Measurements from ENCODE around the gene DBX1. TPM values are rescaled to one million over a fixed set of nuclear protein-coding genes. Genes with fewer than 3 reads are reported as not detected.

The DBX1 gene
- polyA plus RNA-seq, 1 experiment = not detected

DNA sequence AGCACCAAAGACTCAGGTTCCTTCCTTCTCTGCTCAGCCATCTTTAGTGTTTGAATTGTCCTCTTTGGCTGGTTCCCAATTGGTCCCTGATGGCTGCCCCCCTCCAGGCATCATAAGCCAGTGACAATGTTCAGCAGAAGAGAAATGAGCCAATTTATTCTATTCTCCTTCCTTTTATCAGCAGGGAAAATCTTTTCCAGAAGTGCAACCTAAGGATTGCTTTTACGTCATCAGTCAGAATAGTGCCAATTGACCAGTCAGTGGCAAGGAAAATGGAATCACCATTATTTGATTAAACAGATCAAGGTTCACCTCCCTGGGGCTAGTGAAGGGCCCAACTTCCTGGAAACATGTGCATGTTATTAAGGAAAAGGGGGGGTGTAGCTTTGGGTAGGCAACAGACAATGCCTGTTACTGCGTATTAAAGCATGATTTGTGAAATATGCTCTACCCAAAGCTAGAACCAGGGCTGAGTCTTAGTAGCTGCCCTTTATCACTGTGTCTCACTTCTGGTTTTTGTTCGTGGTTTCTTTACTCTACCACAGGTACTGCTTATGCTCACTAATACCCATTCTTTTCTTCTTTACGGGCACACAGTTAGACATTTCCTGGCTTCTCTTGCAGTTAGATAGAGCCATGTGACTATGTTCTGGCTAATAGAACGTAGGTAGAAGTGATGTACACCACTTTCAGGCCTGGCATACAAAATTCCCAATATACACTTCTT, 12.6 kb upstream of the DBX1 start:
- POLR2A ChIA-PET = no interaction called here
- TF ChIP-seq, protein P1, sequence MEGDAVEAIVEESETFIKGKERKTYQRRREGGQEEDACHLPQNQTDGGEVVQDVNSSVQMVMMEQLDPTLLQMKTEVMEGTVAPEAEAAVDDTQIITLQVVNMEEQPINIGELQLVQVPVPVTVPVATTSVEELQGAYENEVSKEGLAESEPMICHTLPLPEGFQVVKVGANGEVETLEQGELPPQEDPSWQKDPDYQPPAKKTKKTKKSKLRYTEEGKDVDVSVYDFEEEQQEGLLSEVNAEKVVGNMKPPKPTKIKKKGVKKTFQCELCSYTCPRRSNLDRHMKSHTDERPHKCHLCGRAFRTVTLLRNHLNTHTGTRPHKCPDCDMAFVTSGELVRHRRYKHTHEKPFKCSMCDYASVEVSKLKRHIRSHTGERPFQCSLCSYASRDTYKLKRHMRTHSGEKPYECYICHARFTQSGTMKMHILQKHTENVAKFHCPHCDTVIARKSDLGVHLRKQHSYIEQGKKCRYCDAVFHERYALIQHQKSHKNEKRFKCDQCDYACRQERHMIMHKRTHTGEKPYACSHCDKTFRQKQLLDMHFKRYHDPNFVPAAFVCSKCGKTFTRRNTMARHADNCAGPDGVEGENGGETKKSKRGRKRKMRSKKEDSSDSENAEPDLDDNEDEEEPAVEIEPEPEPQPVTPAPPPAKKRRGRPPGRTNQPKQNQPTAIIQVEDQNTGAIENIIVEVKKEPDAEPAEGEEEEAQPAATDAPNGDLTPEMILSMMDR (IDR thresholded peaks at IDR 0.05; ENCODE audit: insufficient read depth, low read depth, low read length) = no peak
- Histone ChIP-seq H3K36me3 (ENCODE audit: control insufficient read depth, insufficient read depth, low read length) (no peaks in the 10 kb centered on the region), H3K27me3 (ENCODE audit: control insufficient read depth, insufficient read depth, low read length) (peaks cover 6% of the 10 kb centered on the region), H3K4me3 (ENCODE audit: low read depth, low read length) (no peak overlapping the region)
- DNase-seq (ENCODE audit: low read depth) = no peak
- CTCF ChIA-PET = interaction anchor here (0.8 kb wide), 1 partner anchor 40 kb away, joined by 3 read pairs; no protein-coding TSS in a partner anchor

DNA sequence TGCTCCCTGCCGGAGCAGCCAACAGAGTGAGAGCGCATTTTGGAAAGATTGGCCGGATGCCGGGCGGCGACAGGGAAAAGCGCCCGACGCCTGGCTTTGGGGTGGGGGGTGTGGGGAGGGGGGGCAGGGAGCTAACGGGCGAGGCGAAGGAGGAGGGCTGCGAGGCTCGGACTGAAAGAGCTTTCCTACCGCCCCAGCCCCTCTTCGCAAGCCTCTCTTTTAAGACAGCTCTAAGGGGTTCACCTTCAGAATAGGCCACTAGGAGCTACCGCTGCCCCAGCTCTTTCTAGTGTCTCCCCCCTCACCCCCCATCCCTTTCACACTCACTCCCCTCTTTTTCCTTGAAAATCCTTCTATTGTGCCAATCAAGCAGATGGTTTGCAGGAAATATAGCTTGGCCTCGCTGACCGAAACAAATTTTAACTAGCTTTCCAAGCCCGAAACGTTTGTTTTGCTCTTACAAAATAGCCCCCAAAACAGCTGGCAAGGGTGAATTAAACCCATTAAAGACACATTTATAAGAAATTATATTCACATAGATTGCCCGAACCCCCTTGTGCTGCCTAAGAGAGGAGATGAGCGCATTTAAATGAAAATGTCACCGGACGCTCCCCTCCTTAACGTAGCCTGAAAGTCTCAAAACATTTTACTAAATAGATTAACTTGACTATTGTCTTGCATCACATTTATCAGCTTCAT, 3.7 kb upstream of the DBX1 start:
- Histone ChIP-seq H3K27me3 (ENCODE audit: control insufficient read depth, insufficient read depth, low read length) (peaks cover 59% of the 10 kb centered on the region), H3K36me3 (ENCODE audit: control insufficient read depth, insufficient read depth, low read length) (no peaks in the 10 kb centered on the region), H3K4me3 (ENCODE audit: low read depth, low read length) (no peak overlapping the region; the same call in 1 of the 2 replicates)
- ChIA-PET POLR2A (no interaction called here), CTCF (interaction anchor here (1.6 kb wide), 1 partner anchor 9 kb away, joined by 4 read pairs; no protein-coding TSS in a partner anchor)
- TF ChIP-seq, protein P1 (IDR thresholded peaks at IDR 0.05; ENCODE audit: insufficient read depth, low read depth, low read length) = no peak
- DNase-seq (ENCODE audit: low read depth) = no peak

DNA sequence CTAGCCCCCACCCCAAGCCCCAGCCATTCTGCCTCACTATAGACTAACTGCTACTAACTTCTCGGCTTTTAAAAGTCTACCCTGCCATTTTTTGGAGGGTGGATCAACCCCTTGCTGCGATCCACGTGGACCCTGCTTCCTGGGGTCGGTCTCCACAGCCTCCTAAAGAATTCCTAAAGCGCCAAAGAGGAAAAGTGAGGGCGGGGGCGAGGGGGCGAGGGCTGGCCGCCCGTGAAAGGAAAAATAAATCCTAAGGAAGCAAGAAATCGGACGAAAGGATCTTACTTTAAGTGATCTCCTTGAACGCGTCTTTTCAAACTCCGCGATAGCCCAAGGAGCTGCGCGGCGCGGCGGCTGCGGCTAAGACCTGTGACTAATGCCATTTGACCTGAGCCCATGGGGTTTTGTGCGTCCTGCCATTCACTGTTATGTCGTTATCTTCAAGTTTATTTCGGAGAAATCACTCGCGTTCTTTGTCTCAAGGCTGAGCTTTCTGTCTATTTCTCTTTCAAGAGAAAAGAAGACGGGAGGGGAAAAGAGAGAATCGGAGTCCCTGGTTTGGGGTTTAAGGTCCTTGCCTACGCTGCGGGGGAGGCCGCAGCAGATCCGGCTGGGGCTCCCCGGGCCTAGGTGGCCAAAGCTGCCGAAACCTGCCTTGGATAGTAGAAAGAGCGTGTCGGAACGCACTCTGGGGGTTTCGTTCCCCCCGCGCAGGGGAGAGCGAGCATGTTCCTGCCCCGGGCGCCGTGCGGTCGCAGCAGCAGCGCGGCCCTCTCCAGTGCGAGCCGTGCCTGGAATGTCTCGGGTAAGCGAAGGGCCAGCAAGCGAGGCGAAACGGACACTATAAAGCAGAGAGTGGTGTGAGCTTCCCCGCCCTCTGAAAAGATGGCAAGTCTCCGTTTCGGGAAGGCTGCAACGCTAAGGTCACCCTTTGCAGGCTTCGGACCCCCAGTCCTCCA, 2.8 kb upstream of the DBX1 start:
- ChIA-PET POLR2A (no interaction called here), CTCF (interaction anchor here (0.9 to 1.6 kb wide), 3 partner anchors 8 to 211 kb away, joined by 3 to 4 read pairs (median 3); no protein-coding TSS in a partner anchor)
- no peak for DNase-seq (ENCODE audit: low read depth)
- peaks cover 65% of the 10 kb centered on the region for H3K27me3 ChIP-seq (ENCODE audit: control insufficient read depth, insufficient read depth, low read length)
- no peaks in the 10 kb centered on the region for H3K36me3 ChIP-seq (ENCODE audit: control insufficient read depth, insufficient read depth, low read length)
- H3K4me3 ChIP-seq (ENCODE audit: low read depth, low read length) = peak overlapping the region; percentile 9; the same call in 1 of the 2 replicates
- TF ChIP-seq, protein P1 (IDR thresholded peaks at IDR 0.05; ENCODE audit: insufficient read depth, low read depth, low read length) = no peak

DNA sequence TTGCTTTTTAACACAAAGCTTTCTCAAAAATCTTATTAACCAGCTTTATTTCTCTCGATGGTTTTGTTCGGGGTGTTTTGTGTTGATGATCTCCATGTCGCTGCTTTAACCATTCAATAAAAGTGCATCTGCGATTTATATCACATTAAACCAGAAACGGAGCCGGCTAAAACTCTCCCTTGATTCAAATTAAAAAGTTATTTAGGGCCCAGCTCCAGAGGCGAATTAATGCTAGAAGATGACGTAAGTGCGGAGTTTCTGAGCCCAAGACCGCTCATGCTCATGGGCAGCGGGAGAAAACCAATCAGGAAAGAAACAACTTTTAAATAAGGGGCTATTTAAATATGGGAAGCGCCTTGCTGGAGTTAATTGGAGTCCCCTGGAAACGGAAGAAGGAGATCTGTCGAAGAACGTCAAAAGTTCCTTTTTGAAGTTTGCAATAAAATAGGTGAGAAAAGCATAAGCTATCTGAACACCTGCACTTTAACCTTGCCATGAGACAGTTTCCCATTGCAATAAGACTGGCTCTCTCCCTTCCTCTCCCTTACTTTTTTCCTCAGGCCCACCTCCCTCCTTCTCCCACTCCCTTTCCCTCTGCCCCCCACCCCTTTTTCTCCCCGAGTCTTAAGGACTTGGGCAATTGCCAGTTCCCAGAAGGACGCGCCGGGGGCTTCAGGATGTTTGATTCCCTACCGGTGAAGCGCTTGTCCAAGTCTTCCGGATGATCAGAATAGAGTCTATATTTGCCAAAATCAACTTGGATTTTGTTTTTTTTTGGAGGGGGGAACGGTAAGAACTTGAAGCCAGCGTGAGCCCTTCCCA, 1.9 kb upstream of the DBX1 start:
- Histone ChIP-seq H3K4me3 (ENCODE audit: low read depth, low read length) (no peak overlapping the region), H3K27me3 (ENCODE audit: control insufficient read depth, insufficient read depth, low read length) (peaks cover 71% of the 10 kb centered on the region), H3K36me3 (ENCODE audit: control insufficient read depth, insufficient read depth, low read length) (no peaks in the 10 kb centered on the region)
- DNase-seq (ENCODE audit: low read depth) = no peak
- ChIA-PET CTCF (interaction anchor here (0.9 to 1.0 kb wide), 2 partner anchors 160 to 210 kb away, joined by 3 read pairs; no protein-coding TSS in a partner anchor), POLR2A (no interaction called here)
- TF ChIP-seq, protein P1 (IDR thresholded peaks at IDR 0.05; ENCODE audit: insufficient read depth, low read depth, low read length) = no peak
